NCI-H1694 treated with DMSO at 0.1 percent for 48 hours (cell line): ENCODE data around the gene DRC3.
A peak's percentile ranks its signal among the peaks of the same experiment; 100 is the strongest.

Source experiments
- DNase-seq: peaks from one replicate; lab custom pipeline; 2025; lab: John Stamatoyannopoulos, UW

Gene DRC3

GRCh38 chr17:18025241-18025944 is 52.7 kb downstream of the DRC3 start:
- DNase-seq, result no peak

GRCh38 chr17:18025945-18026776 is 53.5 kb downstream of the DRC3 start:
- DNase-seq, result peak; percentile 97

- no peak for DNase-seq
Observed at GRCh38 chr17:18027280-18027679, 54.6 kb downstream of the DRC3 start.

- peak; percentile 77 for DNase-seq
Observed at GRCh38 chr17:18028114-18028951, 55.7 kb downstream of the DRC3 start.

DNA sequence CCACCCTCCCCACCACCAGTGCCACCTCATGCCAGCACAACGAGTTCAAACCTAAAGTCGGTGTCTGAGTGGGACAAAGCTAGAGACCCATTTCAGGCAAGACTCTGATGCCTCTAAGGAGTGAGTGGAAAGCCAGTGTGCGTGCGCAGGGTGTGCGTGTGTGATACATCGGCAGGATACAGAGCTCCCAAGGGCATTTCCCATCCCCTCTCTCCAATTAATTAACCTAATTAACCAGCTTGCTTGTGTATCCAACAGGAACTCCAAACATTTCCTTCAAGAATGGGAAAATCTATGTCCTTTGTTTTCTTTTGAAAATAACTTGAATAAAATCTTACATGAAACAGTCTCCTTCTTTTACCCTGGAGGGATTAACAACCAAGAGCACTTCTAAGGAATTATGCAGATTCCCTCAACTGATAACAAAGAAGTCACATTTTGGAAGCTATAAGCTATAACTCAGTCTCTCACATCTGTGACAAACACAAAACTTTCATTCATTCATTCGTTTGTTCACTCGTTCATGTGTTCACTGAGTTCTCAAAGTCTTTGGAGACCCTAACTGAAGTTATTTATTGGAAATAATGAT is 56.4 kb downstream of the DRC3 start:
- DNase-seq, result no peak

- DNase-seq, result no peak
Observed at GRCh38 chr17:18031955-18032354, 59.3 kb downstream of the DRC3 start.

GRCh38 chr17:18033442-18034099 is 60.9 kb downstream of the DRC3 start:
- peak; percentile 96 for DNase-seq

- DNase-seq, result no peak
Observed at GRCh38 chr17:18035704-18036103, 63.0 kb downstream of the DRC3 start.

DNA sequence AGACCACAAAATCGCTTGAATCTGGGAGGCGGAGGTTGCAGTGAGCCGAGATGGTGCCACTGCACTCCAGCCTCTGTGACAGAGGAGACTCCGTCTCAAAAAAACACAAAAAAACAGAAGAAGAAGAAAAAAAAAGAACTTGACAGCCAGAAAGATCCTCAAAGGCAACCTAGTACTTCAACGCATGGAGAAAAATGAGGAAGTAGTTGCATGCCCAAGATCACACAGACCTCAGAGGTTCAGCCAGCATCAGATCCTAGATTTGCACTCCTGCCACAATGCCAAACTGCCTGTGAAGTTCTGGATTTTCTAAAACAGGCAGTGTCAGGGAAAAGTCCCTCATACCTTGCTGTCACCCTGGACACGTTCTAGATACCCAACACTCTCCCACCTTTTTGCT is 64.8 kb downstream of the DRC3 start:
- DNase-seq, result no peak

- no peak for DNase-seq
Observed at GRCh38 chr17:18038149-18038850, 65.6 kb downstream of the DRC3 start.

DNA sequence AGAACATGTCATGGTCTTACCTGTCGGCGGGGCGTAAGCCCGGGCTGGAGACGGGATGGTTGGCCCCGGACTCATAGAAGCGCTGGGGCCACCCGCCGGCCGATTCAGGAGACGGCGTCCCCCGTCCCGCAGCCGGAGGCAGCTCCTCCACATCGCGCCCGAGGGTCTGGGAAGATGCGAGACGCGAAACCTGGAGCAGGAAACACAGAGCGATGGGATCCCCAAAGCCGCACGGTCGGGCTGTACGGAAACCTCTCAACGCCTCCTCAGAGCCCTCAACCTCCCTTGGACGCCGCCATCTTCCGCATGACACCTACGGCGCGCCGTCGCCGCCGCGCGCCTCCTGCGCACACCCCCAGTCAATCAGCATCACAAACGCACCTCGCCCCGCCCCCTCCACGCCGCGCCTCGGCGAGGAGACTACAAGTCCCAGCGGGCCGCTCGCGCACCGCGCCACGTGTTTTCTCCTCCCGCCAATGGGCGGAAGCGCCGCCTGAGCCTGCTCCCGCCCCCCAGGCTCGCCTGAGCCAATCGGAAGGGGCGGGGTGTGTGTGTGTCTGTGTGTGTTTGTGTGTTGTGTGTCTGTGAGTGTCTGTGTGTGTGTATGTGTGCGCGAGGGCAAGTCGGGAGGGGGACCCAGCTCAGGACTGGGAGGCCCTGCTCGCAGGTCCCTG is 66.3 kb downstream of the DRC3 start, which contains the start of the genes ATPAF2 and GID4:
Gene ATPAF2, minus strand, starts transcription at position 308 of the 674 bp plus-strand sequence. Its CDS starts 155 bp downstream, at position 153.
Gene GID4, plus strand, starts transcription at position 548 of the 674 bp plus-strand sequence. Its CDS starts 57 bp downstream, at position 605.
- peak; percentile 97 for DNase-seq

GRCh38 chr17:18039535-18040260 is 67.0 kb downstream of the DRC3 start:
- DNase-seq, result no peak

- DNase-seq, result no peak
Observed at GRCh38 chr17:18040261-18040858, 67.7 kb downstream of the DRC3 start.

DNA sequence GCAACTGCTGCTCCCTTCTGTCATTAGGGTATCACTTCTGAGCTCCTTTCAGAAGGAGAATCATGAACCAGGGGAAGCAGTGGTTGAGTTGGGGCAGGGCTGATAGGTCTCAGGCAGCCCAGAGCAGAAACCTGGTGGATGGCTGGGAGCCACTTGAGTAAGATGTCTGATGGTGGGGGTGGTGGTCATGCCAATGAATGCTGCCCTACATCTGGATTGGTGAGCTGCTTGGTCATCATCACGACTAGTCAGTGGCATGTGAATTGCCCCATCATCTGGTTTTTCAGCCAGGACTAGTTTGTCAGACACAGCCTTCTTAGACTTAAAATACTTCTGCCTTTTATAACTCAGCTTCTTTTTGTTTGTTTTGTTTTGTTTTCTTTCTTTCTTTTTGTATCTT is 69.1 kb downstream of the DRC3 start:
- no peak for DNase-seq

DNA sequence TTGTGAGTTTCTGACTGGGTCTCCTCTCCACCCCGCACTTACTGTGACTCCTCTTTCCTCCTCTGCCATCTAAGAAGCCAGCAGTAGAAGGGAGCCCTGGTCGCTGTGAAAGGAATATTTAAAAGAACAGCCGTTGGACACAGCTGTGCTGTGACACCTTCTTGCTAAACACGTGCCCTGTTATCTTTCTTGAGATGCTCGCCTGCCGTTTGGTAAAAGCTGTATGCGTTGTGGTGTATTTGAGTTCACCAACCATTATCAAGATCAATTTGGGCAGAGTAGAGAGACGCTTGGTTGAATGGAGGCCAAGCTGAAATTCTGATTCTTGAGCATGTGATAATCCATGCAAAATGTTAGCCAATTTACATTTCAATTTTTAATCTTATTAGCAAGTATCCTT is 70.3 kb downstream of the DRC3 start:
- DNase-seq, result no peak

DNA sequence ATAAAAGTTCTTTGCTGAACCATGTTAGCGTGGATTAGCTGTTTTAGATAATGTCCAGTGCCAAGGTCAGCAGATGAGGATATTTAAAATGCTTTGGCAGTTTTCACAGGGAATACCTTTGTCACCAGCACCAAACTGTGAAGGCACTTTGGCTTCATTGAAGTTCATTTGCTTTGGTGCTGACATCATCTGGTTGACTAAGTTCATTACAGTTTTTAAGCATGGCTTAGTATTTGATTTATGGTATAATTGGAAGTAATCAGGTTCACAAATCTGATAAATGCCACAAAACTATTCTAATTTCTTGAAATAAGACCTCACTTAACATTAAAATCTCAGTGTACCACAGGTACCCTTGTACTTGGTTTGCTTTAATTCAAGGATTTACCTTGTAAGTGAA is 70.8 kb downstream of the DRC3 start:
- DNase-seq, result peak; percentile 24

DNA sequence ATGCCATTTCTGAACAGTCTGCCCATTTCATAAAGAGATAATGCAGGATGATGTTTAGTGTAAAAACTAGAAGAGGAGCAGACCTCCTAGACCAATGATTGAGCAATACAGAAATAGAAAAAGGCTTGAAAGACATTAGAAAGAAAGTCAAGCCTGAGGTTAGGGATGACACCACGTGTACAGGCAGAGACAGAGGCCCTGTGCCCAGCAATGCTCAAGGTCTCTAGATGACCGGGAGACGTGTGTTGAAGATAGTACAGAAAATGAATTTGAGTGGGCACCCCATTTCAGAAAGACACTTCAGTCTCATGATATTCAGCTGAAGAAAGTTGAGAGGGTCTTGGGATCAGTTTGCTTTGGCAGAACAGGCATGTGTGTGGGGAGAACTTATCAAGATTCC is 71.9 kb downstream of the DRC3 start:
- DNase-seq, result no peak

GRCh38 chr17:18045691-18046350 is 73.2 kb downstream of the DRC3 start:
- DNase-seq, result no peak
